GM13977 (cell line): ENCODE measurements around the gene CLCA4.

ENCODE experiments used
- DNase-seq: peaks from one replicate; pipeline ENCODE4 v3.0.0; 2012; ENCODE audit warnings: low spot score
- in situ Hi-C: fragments of 300-500 bp; cut with MboI; formaldehyde crosslinking; loops from one replicate; pipeline ENCODE4 v1.12.0; 2022; ENCODE audit warnings: low sequenced_read_pairs, low pct_unique_long_range_greater_than_20kb, mixed read lengths, inconsistent platforms; ENCODE audit not compliant: unreplicated experiment
- TF ChIP-seq, protein P1 (sequence below): IDR thresholded peaks from 2 replicates; pipeline ENCODE4 v1.5.1; 2012; ENCODE audit warnings: mild to moderate bottlenecking, control low read depth; ENCODE audit not compliant: insufficient read depth; ENCODE audit errors: extremely low read depth, missing control alignments

CLCA4 gene

DNA sequence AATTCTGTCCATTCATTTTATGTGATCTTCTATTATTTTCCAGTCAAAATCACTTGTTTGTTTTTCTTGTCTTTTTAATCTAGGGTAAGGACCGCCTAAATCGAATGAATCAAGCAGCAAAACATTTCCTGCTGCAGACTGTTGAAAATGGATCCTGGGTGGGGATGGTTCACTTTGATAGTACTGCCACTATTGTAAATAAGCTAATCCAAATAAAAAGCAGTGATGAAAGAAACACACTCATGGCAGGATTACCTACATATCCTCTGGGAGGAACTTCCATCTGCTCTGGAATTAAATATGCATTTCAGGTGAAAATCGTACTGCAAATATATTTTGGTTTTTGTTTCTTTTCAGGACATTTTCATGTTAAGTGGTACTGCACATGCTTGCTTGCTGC lies 20.5 kb downstream of the CLCA4 start:
- in situ Hi-C loops = no loop called here
- no peak for DNase-seq
- TF ChIP-seq, protein P1, sequence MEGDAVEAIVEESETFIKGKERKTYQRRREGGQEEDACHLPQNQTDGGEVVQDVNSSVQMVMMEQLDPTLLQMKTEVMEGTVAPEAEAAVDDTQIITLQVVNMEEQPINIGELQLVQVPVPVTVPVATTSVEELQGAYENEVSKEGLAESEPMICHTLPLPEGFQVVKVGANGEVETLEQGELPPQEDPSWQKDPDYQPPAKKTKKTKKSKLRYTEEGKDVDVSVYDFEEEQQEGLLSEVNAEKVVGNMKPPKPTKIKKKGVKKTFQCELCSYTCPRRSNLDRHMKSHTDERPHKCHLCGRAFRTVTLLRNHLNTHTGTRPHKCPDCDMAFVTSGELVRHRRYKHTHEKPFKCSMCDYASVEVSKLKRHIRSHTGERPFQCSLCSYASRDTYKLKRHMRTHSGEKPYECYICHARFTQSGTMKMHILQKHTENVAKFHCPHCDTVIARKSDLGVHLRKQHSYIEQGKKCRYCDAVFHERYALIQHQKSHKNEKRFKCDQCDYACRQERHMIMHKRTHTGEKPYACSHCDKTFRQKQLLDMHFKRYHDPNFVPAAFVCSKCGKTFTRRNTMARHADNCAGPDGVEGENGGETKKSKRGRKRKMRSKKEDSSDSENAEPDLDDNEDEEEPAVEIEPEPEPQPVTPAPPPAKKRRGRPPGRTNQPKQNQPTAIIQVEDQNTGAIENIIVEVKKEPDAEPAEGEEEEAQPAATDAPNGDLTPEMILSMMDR = no peak

DNA sequence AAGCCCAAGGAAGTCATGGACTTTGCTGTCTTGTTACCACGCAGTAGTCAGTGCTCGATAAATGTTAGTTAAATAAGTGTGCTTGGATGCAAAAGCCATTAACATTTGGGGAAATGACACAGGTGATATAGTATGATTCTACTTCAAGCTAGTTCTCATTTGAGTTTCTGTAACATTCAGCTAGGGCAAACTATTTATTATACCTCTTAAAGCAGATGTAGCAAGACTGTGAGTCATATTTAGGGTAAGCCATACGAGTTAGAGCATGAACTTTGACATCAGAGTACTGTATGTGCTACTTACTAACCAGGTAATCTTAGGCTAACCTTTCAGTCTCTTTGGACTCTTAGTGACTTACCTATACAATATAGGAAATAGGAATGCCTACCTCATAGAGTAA lies 21.0 kb downstream of the CLCA4 start:
- TF ChIP-seq, protein P1 = no peak

DNA sequence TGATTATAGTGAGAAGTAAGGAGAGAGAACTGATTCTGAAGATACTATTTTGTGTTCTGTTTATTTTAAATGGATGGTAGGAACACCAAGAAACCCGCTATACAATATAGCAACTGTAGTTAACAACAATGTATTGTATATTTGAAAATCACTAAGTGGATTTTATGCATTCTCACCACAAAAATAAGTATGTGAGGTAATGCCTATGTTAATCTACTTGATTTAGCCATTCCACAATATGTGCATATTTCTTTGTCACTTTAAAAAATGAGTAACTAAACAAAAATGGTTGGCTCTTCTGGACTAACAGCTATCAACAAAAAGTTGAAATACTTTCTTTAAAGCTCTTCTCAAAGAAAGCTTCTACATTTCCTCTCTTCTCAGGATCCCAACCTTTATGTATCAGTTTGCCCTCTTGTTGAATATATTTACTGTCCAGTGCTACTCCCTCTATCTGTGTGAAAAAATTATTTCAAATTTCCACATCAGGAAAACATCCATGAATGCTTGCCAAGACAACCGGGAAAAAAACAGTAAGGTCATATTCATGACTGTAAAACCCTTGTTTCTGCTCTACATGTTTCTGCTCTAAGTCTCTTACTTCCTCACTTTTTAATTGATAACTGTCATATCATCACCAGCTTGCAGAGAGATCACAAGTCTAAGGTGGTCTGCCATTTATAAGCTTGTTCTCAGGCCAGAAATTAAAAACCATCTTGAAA lies 27.0 kb downstream of the CLCA4 start:
- TF ChIP-seq, protein P1 = no peak
- in situ Hi-C loops = no loop called here

More for the DNA sequence above, 21.0 kb downstream of the CLCA4 start:
- DNase-seq = no peak
- in situ Hi-C loops = no loop called here

DNA sequence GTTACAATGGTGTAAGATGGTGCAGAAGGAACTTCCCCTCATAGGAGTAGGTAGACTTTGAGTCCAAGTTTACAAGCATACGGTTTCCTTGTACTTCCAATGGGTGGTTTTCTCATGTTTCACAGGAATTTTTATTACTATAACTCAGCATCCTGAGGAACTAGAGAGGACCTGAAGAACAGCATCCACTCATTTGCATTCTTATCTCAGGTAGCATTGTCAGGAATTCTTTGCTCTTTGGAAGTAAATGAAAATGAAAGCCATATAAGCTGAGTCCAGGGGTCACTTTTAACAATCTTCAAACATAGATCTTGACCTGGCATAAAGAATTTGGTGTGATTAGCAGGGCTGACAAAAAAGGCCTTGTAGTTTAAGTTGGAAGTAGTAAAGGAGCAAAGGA lies 34.4 kb downstream of the CLCA4 start:
- DNase-seq = no peak
- in situ Hi-C loops = no loop called here
- TF ChIP-seq, protein P1 = no peak

More for the DNA sequence above, 27.0 kb downstream of the CLCA4 start:
- DNase-seq = no peak

DNA sequence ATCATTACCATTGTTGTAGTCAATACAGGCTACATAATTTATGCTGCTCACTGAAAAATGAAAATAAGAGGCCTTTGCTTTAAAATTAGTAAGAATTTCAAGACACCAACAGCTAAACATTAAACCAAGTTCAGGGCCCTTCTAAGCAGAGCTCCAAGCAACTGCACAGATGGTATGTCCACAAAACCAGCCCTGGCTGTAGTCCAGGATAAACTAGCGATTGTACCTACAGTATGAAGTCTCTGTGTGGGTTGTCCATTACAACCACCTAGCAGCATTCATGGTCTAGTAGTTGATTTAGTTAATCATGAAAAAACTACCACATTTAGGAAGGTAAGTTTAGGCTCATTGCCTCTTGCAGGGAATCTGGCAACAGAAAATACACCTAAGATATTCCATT lies 35.3 kb downstream of the CLCA4 start:
- in situ Hi-C loops = no loop called here
- DNase-seq = no peak
- TF ChIP-seq, protein P1 = no peak

DNA sequence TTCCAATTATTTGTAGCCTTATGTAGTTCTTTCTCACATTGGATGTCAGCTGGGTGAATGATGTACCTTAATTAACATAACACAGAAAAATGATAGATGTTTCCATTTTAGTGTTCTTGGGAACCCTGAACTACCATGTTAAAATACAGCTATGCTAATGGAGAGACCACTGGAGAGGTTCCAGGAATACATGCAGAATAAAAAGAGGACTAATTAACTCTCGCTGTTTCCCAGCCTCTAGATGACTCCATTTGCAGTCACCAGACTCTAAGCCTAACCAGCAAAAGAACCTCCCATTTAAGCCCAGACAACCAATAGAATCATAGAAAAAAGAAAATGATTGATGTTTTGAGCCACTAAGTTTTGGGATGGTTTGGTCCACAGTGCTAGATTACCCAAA lies 36.2 kb downstream of the CLCA4 start:
- TF ChIP-seq, protein P1 = no peak

More for the DNA sequence above, 36.2 kb downstream of the CLCA4 start:
- in situ Hi-C loops = no loop called here
- no peak for DNase-seq
